HepG2 (cell line): ENCODE results near the gene RASA3. TPM values are rescaled to one million over a fixed set of nuclear protein-coding genes. Genes with fewer than 3 reads are reported as not detected.
A peak's percentile ranks its signal among the peaks of the same experiment; 100 is the strongest.

Experiments
- ATAC-seq: fragments of 200-7000 bp; cut with Tn5 transposase; 3 replicates; pipeline ENCODE4 v1.9.1; 2020; ENCODE audit warnings: mild to moderate bottlenecking, moderate library complexity
- BruUV-seq: library from RNA; stranded (reverse); fragments of 400-500 nt; replicated peaks from 2 replicates; lab custom pipeline; 2021; lab: Mats Ljungman, UMichigan
- CTCF ChIA-PET: fragments of 300-600 bp; formaldehyde crosslinking; extraction: SDS; loops from one replicate; lab custom pipeline; 2021; ENCODE audit warnings: low total read pairs, inconsistent platforms, low intra/inter-chr PET ratio; lab: Yijun Ruan, JAX
- POLR2A ChIA-PET: fragments of 350-600 bp; sonication (Branson Sonifier 250); formaldehyde crosslinking; loops from one replicate; lab custom pipeline; 2020; ENCODE audit warnings: antibody characterized with exemption, inconsistent platforms; lab: Yijun Ruan, JAX
- DNase-seq: peaks from one replicate; pipeline ENCODE4 v3.0.0-alpha.2; 2015; ENCODE audit warnings: low spot score
- FAIRE-seq: peaks from 3 replicates; lab custom pipeline; 2011; peaks lifted over from hg19 to GRCh38; lab: Jason Lieb, UNC
- H2AFZ ChIP-seq: one replicate; pipeline ENCODE4 v1.6.1; 2011; ENCODE audit warnings: low read length, inconsistent platforms
- H3K27ac ChIP-seq: fragments of 300-600 bp; 3 replicates; pipeline ENCODE4 v1.8.0; 2011; ENCODE audit warnings: mixed run types, mild to moderate bottlenecking, mixed read lengths, low read length, inconsistent platforms; ENCODE audit not compliant: insufficient read depth; ENCODE audit errors: extremely low read length
- H3K27me3 ChIP-seq, 2 experiments: fragments of 200-600 bp in 1 of 2; 2 replicates in 1 of 2; 3 replicates in 1 of 2; pipeline versions ENCODE4 v1.6.0 to v1.8.0; 2011; ENCODE audit warnings: low read length in 2 of 2, mild to moderate bottlenecking in 2 of 2, moderate library complexity in 2 of 2, inconsistent platforms in 1 of 2; ENCODE audit not compliant: insufficient read depth in 2 of 2, control insufficient read depth in 1 of 2
- H3K36me3 ChIP-seq, 2 experiments: fragments of 200-600 bp in 1 of 2; replicated peaks in 1 of 2; 2 replicates in 1 of 2; 3 replicates in 1 of 2; pipeline versions ENCODE4 v1.5.1 to v1.8.0; 2011; ENCODE audit warnings: low read length in 2 of 2, inconsistent platforms in 1 of 2; ENCODE audit not compliant: insufficient read depth in 2 of 2, control insufficient read depth in 1 of 2
- H3K4me1 ChIP-seq: 2 replicates; pipeline ENCODE4 v1.5.1; 2012; ENCODE audit warnings: low read length, inconsistent platforms; ENCODE audit not compliant: insufficient read depth
- H3K4me2 ChIP-seq: 2 replicates; pipeline ENCODE4 v1.6.0; 2011; ENCODE audit warnings: low read depth, low read length, inconsistent platforms
- H3K4me3 ChIP-seq, 3 experiments: fragments of 200-600 bp in 1 of 3; sonication (generic), shearing (Covaris generic) in 1 of 3; replicated peaks in 1 of 3; 2 replicates each; pipeline ENCODE4 v1.5.1; 2011 to 2016; ENCODE audit warnings: low read length in 3 of 3, inconsistent platforms in 2 of 3, low read depth in 2 of 3, mild to moderate bottlenecking in 2 of 3, control low read depth in 1 of 3, mixed read lengths in 1 of 3; ENCODE audit not compliant: insufficient read depth in 1 of 3
- H3K79me2 ChIP-seq: one replicate; pipeline ENCODE4 v1.6.1; 2011; ENCODE audit warnings: low read length, inconsistent platforms; ENCODE audit not compliant: insufficient read depth
- H3K9ac ChIP-seq: 2 replicates; pipeline ENCODE4 v1.6.0; 2011; ENCODE audit warnings: mild to moderate bottlenecking, low read depth, low read length, inconsistent platforms; ENCODE audit not compliant: insufficient read depth
- H3K9me3 ChIP-seq: 2 replicates; pipeline ENCODE4 v1.5.1; 2012; ENCODE audit warnings: mild to moderate bottlenecking, low read length
- H4K20me1 ChIP-seq: 2 replicates; pipeline ENCODE4 v1.6.0; 2011; ENCODE audit warnings: inconsistent platforms, mild to moderate bottlenecking, low read length, moderate library complexity; ENCODE audit not compliant: insufficient read depth
- ATAD3A ChIP-seq: sonication (generic); formaldehyde crosslinking; IDR thresholded peaks from 2 replicates; pipeline ENCODE4 v1.4.0; 2020; ENCODE audit warnings: missing genetic modification reagents
- DMAP1 ChIP-seq: IDR thresholded peaks from 2 replicates; pipeline ENCODE4 v1.6.1; 2016
- HMGA1 ChIP-seq: sonication (generic); formaldehyde crosslinking; conservative IDR thresholded peaks from 2 replicates; pipeline ENCODE4 v1.4.0; 2020; ENCODE audit warnings: missing genetic modification reagents
- HNRNPL ChIP-seq: fragments of 200-400 bp; formaldehyde crosslinking; IDR thresholded peaks from 2 replicates; pipeline ENCODE4 v1.6.1; 2017; ENCODE audit warnings: mild to moderate bottlenecking, low read depth, low read length
- SALL2 ChIP-seq: sonication (generic); formaldehyde crosslinking; IDR thresholded peaks from 2 replicates; pipeline ENCODE4 v1.8.1; 2023; ENCODE audit warnings: mild to moderate bottlenecking, missing genetic modification reagents, inconsistent platforms
- ZBTB8A ChIP-seq: sonication (generic); formaldehyde crosslinking; IDR thresholded peaks from 2 replicates; pipeline ENCODE4 v1.4.0; 2020; ENCODE audit warnings: mild to moderate bottlenecking, low read depth, missing genetic modification reagents, borderline replicate concordance
- ZNF30 ChIP-seq: sonication (generic); formaldehyde crosslinking; IDR thresholded peaks from 2 replicates; pipeline ENCODE4 v1.5.0; 2020; ENCODE audit warnings: mild to moderate bottlenecking, missing genetic modification reagents
- ZNF383 ChIP-seq: sonication (generic); formaldehyde crosslinking; IDR thresholded peaks from 2 replicates; pipeline ENCODE4 v1.4.0; 2020; ENCODE audit warnings: missing genetic modification reagents, mild to moderate bottlenecking, borderline replicate concordance
- ZNF724P ChIP-seq: sonication (generic); formaldehyde crosslinking; IDR thresholded peaks from 2 replicates; pipeline ENCODE4 v1.8.0; 2022; ENCODE audit warnings: missing genetic modification reagents, borderline replicate concordance
- WGBS: methylation state at CpG from one replicate; pipeline ENCODE4 v1.1.6; 2017; ENCODE audit warnings: low lambda C conversion rate; 5-methylcytosine and 5-hydroxymethylcytosine counted together
- in situ Hi-C: cut with HindIII; loops from 2 replicates; pipeline ENCODE4 v1.10.0; 2017; ENCODE audit warnings: low pct_unique_long_range_greater_than_20kb; ENCODE audit not compliant: extremely low pct_ligation_motif_present
- intact Hi-C: fragments of 100-400 bp; cut with micrococcal nuclease; formaldehyde crosslinking; loops from one replicate; pipeline ENCODE4 v1.10.0; 2022; ENCODE audit not compliant: unreplicated experiment
- polyA plus RNA-seq, 8 experiments: library from polyadenylated mRNA; depleted of rRNA in 3 of 8; stranded (reverse) in 7 of 8; unstranded in 1 of 8; fragments of >200 nt; fragmentation: Illumina TruSeq in 4 of 8; extraction: Trizol in 4 of 8; gene quantifications; 2 replicates each; pipeline versions ENCODE4 v1.2.1 to v1.2.3, GENCODE V29; 2011 to 2016; ENCODE audit warnings: low read depth in 4 of 8, missing spikeins in 1 of 8, mixed read lengths in 1 of 8; ENCODE audit not compliant: insufficient read depth in 1 of 8
- total RNA-seq, 5 experiments: library from RNA; depleted of rRNA; stranded (reverse); fragments of >200 nt; fragmentation: Illumina TruSeq; extraction: Trizol; gene quantifications; 2 replicates each; pipeline ENCODE4 v1.2.3, GENCODE V29; 2016; ENCODE audit warnings: low read depth in 1 of 5
- TF ChIP-seq, protein P1 (sequence below): sonication (generic); formaldehyde crosslinking; IDR thresholded peaks from 2 replicates; pipeline ENCODE4 v1.4.0; 2020; ENCODE audit warnings: missing genetic modification reagents

The RASA3 gene
- total and polyA plus RNA-seq, 2 of the 13 experiments (the other 11 are each of a cell fraction or from before 2014, with no cell fraction given) = 0.05 TPM; not detected in 1

DNA sequence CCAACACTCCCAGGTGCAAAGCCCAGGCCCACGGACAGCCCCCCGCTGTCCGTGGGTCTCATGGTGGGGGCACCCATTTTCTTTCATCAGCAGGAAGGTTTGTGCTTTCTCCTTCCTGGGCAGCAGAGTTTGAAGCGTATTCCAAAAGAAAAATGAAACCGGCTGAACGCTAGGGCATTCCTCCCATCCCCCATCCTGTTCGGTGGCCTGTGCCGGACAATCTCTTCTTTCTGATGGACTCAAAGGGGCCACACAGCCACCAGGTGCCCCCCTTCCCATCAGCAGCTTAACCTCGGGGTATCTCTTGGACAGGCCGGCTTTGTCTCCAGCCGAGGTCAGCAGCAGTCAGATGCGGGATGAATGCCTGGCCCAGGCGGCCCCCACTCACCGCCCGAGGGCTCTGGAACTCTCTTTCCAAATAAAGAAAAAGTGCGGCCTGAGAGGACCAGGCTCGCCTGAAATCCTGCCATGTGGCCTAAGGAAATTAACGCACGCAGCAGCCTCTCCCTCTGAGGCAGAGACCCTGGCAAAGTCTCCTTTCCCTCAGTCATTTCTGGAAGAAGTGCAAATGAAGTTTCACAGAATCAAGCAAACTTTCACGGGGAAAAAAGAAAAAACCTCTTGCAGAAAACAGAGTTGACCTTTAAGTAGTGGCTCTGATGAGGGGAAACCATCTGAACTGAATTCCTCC, 67.8 kb downstream of the RASA3 start:
- Histone ChIP-seq H3K4me1 (peaks cover 18% of the 10 kb centered on the region), H3K9ac (no peak overlapping the region), H3K27me3 (peaks cover 11 to 50% of the 10 kb centered on the region in 2 experiments), H3K9me3 (no peaks in the 10 kb centered on the region), H3K36me3 (no peaks in the 10 kb centered on the region), H3K4me3 (peak overlapping the region in 1 of 3 experiments; percentile 46; a peak in 2 of 6 replicates), H3K4me2 (peak overlapping the region; percentile 53), H4K20me1 (no peaks in the 10 kb centered on the region), H2AFZ (peak overlapping the region; percentile 54), H3K27ac (no peak overlapping the region), H3K79me2 (no peaks in the 10 kb centered on the region)
- CTCF ChIA-PET = no interaction called here
- in situ Hi-C loops (no loop called here), intact Hi-C loops (no loop called here)
- TF ChIP-seq ZNF30 (CRISPR knock-in tag) (no peak), SALL2 (CRISPR knock-in tag) (no peak), ZNF383 (no peak), ATAD3A (CRISPR knock-in tag) (no peak), ZNF724P (CRISPR knock-in tag) (no peak), ZBTB8A (CRISPR knock-in tag) (no peak), HNRNPL (no peak), DMAP1 (CRISPR knock-in tag) (no peak), HMGA1 (CRISPR knock-in tag) (no peak)
- TF ChIP-seq, protein P1, sequence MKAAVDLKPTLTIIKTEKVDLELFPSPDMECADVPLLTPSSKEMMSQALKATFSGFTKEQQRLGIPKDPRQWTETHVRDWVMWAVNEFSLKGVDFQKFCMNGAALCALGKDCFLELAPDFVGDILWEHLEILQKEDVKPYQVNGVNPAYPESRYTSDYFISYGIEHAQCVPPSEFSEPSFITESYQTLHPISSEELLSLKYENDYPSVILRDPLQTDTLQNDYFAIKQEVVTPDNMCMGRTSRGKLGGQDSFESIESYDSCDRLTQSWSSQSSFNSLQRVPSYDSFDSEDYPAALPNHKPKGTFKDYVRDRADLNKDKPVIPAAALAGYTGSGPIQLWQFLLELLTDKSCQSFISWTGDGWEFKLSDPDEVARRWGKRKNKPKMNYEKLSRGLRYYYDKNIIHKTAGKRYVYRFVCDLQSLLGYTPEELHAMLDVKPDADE (CRISPR knock-in tag) = no peak
- 31% methylated on average over 16 of the region's 20 CpGs for WGBS
- FAIRE-seq = no peak
- no TSS peak for BruUV-seq
- POLR2A ChIA-PET = no interaction called here
- no peak for DNase-seq
- ATAC-seq = peak; percentile 27
